Measurements from ENCODE around the gene TEKT5. TPM values are rescaled to one million over a fixed set of nuclear protein-coding genes. Genes with fewer than 3 reads are reported as not detected.

TEKT5 gene
- total RNA-seq, 8 experiments from 2014 or later: 0.22 to 1.1 (median 0.69) TPM; not detected in 4

DNA sequence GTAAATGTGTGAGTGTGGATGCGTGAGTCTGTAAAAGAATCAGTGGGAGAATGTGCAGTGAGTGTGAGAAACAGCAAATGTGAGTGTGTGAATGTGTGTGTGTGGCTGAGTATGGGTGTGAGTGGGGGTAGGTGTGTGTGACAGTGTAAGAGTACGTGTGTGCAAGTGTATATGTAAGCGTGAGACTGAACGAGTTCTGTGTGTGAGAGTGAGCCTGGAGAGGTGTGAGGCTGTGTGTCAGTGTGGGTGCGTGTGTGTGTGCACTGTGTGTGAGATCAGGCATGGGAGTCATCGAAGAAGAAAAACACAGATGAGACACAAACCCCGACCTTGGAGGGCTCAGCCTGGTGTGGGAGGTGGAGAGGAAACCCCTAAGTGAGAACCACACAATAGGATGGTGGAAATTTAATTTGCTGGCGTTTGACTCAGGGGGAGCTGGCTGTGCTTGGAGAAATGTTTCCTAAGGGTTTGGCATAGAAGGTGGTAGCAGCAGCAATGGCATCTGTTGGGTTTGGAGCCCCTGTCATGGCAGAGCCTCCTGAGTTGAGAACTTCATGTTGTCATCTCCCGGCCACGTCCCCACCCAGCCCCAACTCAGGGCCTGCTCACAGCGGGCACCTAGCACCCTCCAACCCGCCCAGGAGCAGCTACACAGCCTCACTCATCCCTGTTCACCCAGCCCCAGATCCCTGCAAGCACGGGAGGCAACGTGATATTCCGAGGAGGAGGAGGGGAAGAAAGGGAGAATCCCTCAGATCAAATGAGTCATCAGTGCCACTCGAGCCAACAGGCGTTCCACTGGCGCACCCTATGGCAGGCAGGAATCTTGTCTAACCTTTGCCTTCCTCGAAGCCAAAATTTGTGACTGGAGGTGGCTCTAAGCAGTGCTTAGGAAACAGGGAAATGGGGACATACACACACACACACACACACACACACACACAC lies 34.6 kb upstream of the TEKT5 start:
- 60 to 96% (median 83%) methylated on average over 1 to 10 of the region's 19 CpGs; no CpG with 5 or more reads in 1 of the 10 experiments for WGBS, 10 experiments
- Histone ChIP-seq H3K4me1 (replicated peaks in 1 of 2) (peaks cover 0 to 8% of the 10 kb centered on the region in 2 donors), H3K4me3 (no peak overlapping the region), H3K27ac (no peak overlapping the region)
- peak in 4 of 8 experiments; percentile 50 to 90 (median 79) for ATAC-seq (replicated peaks in 6 of 8)
- in situ Hi-C loops (cut with MboI; ENCODE audit: low pct_unique_long_range_greater_than_20kb in 2 of 9, low sequenced_read_pairs in 9 of 9, unreplicated experiment in 9 of 9): loop anchor here in 8 of 9 experiments (10.0 to 25.0 kb wide), 4 partner anchors 205 to 1567 kb away; no protein-coding TSS in a partner anchor

DNA sequence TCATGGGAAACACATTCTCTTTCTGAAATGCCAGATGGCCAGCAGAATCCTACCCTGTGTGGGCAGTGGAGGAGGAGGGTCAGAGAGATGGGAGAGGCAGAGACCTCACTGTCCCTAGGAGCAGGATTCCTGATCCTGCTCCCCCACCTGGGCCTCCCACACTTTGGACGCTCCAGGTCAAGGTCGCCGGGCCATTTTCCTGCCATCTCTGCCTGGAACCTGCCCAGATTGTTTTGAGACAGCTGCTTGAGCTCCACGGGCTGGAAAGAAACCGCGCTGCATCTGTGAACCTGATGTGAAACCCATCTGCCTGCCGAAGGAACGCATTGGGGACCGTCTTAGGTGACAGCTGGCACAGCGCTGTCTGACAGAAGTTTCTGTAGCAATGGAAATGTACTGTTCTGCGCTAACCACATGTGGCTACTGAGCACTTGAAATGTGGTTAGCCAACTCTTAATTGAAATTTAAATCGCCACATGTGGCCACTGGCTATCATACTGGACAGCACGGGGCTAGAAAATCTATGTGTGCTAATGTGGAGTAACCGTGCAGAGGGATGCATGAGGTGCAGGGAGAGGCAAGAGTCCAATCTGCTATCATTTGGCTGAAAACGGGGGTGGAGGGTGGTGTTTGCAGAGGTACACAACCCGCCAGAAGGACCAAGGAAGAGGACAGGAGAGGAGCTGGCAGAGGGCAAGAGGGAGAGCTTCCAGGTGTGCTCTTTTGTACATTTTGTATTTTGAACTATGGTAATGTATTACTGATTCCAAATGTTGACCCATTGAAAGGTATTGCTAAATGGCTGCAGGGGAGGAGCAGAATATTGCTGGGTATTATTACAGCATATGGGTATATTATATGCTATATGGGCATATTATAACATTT lies 33.5 kb upstream of the TEKT5 start:
- peak; percentile 35 to 84 (median 54) for ATAC-seq (replicated peaks in 6 of 8)
- 0 to 86% (median 63%) methylated on average over 1 to 9 of the region's 16 CpGs; no CpG with 5 or more reads in 1 of the 10 experiments for WGBS, 10 experiments
- no peak overlapping the region for H3K27ac ChIP-seq
- H3K4me3 ChIP-seq: no peak overlapping the region
- in situ Hi-C loops (cut with MboI; ENCODE audit: low pct_unique_long_range_greater_than_20kb in 2 of 9, low sequenced_read_pairs in 9 of 9, unreplicated experiment in 9 of 9): loop anchor here in 1 of 9 experiments (25.0 kb wide), 1 partner anchor 1566 kb away; no protein-coding TSS in a partner anchor
- peaks cover 0 to 8% of the 10 kb centered on the region in 2 donors for H3K4me1 ChIP-seq (replicated peaks in 1 of 2)

DNA sequence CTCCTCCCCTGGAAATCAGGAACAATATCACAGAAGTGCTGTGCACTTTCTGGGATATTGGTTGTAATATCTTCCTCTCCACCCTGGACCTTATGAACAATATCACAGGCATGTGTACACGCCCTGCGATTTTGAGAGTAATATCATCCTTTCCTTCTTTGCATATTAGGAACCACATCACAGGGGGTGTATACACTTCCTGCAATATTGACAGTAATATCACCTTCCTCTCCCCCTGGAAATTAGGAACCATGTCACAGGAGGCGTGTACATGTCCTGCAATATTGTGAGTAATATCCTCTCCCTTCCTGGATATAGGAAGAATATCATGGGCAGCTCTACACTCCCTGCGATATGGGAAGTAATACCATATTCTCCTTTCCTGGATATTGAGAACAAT lies 14.2 kb upstream of the TEKT5 start:
- in situ Hi-C loops (cut with MboI; ENCODE audit: low pct_unique_long_range_greater_than_20kb in 2 of 9, low sequenced_read_pairs in 9 of 9, unreplicated experiment in 9 of 9): no loop called here
- WGBS, 10 experiments: 0 to 80% (median 60%) methylated on average over 1 to 3 of the region's 4 CpGs; no CpG with 5 or more reads in 3 of the 10 experiments
- ATAC-seq (replicated peaks in 6 of 8): peak in 1 of 8 experiments; percentile 38
- H3K4me1 ChIP-seq (replicated peaks in 1 of 2): no peaks in the 10 kb centered on the region
- H3K4me3 ChIP-seq: no peak overlapping the region
- no peak overlapping the region for H3K27ac ChIP-seq

DNA sequence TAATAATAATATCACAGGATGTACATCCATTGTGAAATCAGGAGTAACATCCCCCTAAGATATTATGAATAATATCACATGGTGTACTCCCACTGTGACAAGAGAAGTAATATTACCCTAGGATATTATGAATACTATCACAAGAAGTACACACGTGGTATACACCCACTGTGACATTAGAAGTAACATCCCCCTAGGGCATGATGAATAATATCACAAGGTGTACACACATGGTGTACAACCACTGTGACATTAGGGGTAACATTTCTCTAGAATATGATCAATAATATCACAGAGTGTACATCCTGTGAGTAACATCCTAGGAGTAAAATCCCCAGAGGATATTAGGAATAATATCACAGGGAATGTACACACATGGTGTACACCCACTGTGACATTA lies 5.0 kb upstream of the TEKT5 start:
- in situ Hi-C loops (cut with MboI; ENCODE audit: low pct_unique_long_range_greater_than_20kb in 2 of 9, low sequenced_read_pairs in 9 of 9, unreplicated experiment in 9 of 9): no loop called here
- ATAC-seq (replicated peaks in 6 of 8): no peak
- WGBS, 10 experiments: 0 to 100% (median 80%) methylated on average over 1 of the region's 1 CpG; no CpG with 5 or more reads in 5 of the 10 experiments
- Histone ChIP-seq H3K27ac (no peak overlapping the region), H3K4me1 (replicated peaks in 1 of 2) (no peaks in the 10 kb centered on the region), H3K4me3 (no peak overlapping the region)

DNA sequence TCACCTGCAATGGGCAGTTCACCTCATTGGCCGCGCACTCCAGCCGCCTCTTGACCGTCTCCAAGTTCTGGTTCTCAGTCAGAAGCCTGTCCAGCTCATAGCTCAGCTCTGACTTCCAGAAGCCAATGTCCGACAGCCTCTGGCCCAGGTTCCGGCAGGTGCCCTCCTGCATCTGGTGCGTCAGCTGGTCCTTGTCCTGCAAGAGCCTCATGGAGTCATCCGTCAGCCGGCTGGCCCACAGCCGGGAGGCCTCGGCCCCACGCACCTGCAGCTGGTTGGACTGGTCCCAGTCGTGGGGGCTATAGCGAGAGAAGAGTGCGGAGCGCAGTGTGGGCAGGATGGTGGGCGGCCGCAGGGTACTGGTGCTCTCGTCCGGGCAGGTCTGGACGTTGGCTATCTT lies 424 bp downstream of the TEKT5 start:
- WGBS, 10 experiments: 78 to 100% (median 97%) methylated on average over 1 to 13 of the region's 21 CpGs; no CpG with 5 or more reads in 3 of the 10 experiments

DNA sequence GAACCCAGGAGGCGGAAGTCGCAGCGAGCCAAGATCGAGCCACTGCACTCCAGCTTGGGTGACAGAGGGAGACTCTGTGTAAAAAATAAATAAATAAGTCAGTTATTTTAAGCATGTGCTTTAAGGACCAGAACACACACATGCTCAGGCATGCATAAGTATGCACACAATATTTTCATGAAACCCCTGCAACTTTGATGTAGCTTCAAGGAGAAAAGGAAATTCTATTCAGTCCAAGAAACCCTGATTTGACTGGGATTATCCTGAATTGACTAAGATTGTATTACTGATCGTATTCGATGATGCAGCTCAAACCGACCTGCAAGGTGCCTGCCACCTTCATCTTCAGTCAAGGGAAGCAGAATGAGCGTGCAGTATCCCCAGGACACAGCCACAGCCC lies 841 bp downstream of the TEKT5 start:
- H3K4me1 ChIP-seq (replicated peaks in 1 of 2): no peaks in the 10 kb centered on the region
- H3K4me3 ChIP-seq: no peak overlapping the region
- H3K27ac ChIP-seq: no peak overlapping the region
- ATAC-seq (replicated peaks in 6 of 8): no peak
- in situ Hi-C loops (cut with MboI; ENCODE audit: low pct_unique_long_range_greater_than_20kb in 2 of 9, low sequenced_read_pairs in 9 of 9, unreplicated experiment in 9 of 9): no loop called here
- WGBS, 10 experiments: 20 to 100% (median 94%) methylated on average over 2 to 8 of the region's 8 CpGs; no CpG with 5 or more reads in 3 of the 10 experiments

More for the DNA sequence above, 424 bp downstream of the TEKT5 start:
- Histone ChIP-seq H3K4me3 (no peak overlapping the region), H3K27ac (no peak overlapping the region), H3K4me1 (replicated peaks in 1 of 2) (no peaks in the 10 kb centered on the region)
- in situ Hi-C loops (cut with MboI; ENCODE audit: low pct_unique_long_range_greater_than_20kb in 2 of 9, low sequenced_read_pairs in 9 of 9, unreplicated experiment in 9 of 9): no loop called here
- ATAC-seq (replicated peaks in 6 of 8): no peak

DNA sequence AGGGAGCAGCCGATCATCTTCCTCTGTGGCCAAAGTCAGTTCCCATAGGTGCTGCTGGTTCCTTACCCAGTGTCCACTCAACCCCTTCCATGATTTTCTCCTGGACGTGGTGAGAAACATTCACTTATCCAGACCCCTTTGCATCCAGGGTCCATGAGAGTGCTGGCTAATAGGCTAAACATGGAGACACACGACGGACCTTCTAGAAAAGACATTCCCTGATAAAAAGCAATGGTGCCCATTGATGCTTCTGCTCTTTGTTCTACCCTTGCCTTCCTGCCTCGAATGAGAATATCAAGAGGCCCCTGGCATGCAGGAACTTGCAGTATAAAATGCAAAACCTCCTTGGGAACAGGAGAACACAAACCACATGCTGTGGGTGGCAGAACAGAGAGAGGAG lies 2.3 kb downstream of the TEKT5 start:
- no peaks in the 10 kb centered on the region for H3K4me1 ChIP-seq (replicated peaks in 1 of 2)
- ATAC-seq (replicated peaks in 6 of 8): no peak
- no peak overlapping the region for H3K4me3 ChIP-seq
- in situ Hi-C loops (cut with MboI; ENCODE audit: low pct_unique_long_range_greater_than_20kb in 2 of 9, low sequenced_read_pairs in 9 of 9, unreplicated experiment in 9 of 9): no loop called here
- H3K27ac ChIP-seq: no peak overlapping the region
- WGBS, 10 experiments: 0 to 90% (median 73%) methylated on average over 1 to 5 of the region's 5 CpGs; no CpG with 5 or more reads in 3 of the 10 experiments

DNA sequence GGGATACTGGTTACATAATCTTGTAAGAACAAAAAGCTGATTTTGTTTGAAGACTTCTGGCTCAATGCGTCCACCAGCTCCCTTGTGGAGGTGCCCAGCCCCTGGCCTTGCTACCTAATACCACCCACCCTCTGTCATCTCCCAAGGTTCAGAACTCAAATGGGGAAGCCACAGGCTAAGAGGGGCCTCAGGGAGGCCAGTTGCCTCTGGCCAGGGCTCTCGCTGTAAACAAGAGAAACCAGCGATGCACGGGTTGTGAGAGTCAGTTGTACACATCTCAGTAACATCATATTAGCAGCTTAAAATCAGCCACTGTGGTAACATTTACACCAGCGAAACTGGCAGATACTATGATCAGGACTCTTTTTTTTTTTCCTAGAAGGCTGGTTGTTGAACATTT lies 6.0 kb downstream of the TEKT5 start:
- in situ Hi-C loops (cut with MboI; ENCODE audit: low pct_unique_long_range_greater_than_20kb in 2 of 9, low sequenced_read_pairs in 9 of 9, unreplicated experiment in 9 of 9): no loop called here
- Histone ChIP-seq H3K4me1 (replicated peaks in 1 of 2) (no peaks in the 10 kb centered on the region), H3K4me3 (no peak overlapping the region), H3K27ac (no peak overlapping the region)
- 58 to 92% (median 73%) methylated on average over 1 to 5 of the region's 5 CpGs; no CpG with 5 or more reads in 5 of the 10 experiments for WGBS, 10 experiments
- no peak for ATAC-seq (replicated peaks in 6 of 8)

DNA sequence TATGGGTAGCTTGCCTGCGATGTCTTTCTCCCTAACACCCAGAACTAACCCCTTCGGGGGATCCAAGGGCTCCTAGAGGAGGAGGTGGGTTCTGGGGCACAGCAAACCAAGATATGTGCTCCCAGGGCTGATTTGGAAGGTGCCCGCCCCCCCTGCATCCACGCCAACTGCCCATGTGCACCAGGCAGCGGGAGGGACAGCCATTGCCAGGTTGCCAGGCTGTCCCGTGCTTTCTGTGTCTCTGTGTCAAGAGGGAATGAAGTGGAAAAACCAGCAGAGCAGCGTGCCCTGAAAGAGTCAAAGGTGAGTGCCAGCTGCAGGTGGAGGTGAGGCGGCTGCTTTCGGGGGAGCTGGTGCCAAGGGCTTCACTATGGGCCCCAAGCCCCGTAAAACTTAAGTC lies 6.4 kb downstream of the TEKT5 start:
- in situ Hi-C loops (cut with MboI; ENCODE audit: low pct_unique_long_range_greater_than_20kb in 2 of 9, low sequenced_read_pairs in 9 of 9, unreplicated experiment in 9 of 9): no loop called here
- no peak for ATAC-seq (replicated peaks in 6 of 8)
- Histone ChIP-seq H3K4me1 (replicated peaks in 1 of 2) (no peaks in the 10 kb centered on the region), H3K4me3 (no peak overlapping the region), H3K27ac (no peak overlapping the region)
- WGBS, 10 experiments: 46 to 100% (median 68%) methylated on average over 1 to 4 of the region's 10 CpGs; no CpG with 5 or more reads in 4 of the 10 experiments

DNA sequence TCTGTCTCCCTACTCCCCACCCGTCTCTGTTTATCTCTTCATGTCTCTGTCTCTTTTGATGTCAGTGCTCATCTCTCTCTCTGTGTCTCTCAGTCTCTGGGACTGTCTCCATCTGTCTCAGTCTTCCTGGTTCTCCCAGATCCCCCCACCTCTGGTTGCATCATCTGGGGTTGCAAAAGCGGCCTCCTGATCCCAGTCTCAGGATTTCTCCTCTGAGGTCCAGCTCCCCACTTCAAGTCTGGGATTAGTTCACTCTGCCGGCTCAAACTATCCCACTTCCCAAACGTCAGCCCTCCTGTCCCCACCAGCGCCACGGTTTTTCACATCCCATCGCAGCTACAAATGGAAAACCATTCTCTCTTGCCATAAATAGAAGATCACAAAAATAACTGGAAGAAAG lies 9.0 kb downstream of the TEKT5 start:
- 17 to 95% (median 80%) methylated on average over 1 to 7 of the region's 7 CpGs; no CpG with 5 or more reads in 2 of the 10 experiments for WGBS, 10 experiments
- in situ Hi-C loops (cut with MboI; ENCODE audit: low pct_unique_long_range_greater_than_20kb in 2 of 9, low sequenced_read_pairs in 9 of 9, unreplicated experiment in 9 of 9): no loop called here
- H3K4me1 ChIP-seq (replicated peaks in 1 of 2): no peaks in the 10 kb centered on the region
- ATAC-seq (replicated peaks in 6 of 8): no peak
- no peak overlapping the region for H3K27ac ChIP-seq
- H3K4me3 ChIP-seq: no peak overlapping the region

DNA sequence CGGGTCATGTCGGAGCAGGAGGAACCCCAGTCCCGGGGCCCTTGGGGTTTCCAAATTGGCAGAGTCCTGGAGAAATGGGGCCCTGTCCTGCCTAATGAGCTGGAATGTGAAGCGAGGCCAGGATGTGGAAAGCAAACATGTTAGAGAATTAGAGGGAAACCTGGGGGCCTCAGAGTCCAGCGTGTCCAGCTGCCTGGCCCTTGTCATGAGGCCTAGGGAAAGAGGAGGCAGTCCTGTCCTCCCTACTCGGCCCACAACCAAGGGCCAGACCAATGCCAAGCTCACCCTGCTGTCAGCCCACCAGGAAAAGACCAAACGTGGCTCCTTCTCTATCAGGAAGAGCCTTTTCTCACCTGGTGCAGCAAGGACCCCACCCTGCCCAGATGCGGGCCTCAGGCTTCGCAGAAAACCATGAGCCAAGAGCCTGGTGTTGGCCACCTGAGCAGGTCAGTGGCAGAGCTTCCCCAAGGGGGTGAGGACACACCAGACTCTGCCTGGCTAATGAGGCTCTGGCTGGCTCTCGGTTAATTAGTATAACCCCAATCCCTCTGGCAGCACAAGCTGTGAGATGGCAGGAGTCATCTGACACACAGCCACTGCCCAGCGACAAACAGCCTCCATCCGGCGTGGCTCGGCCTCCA lies 10.1 kb downstream of the TEKT5 start:
- Histone ChIP-seq H3K4me1 (replicated peaks in 1 of 2) (no peaks in the 10 kb centered on the region), H3K4me3 (no peak overlapping the region), H3K27ac (no peak overlapping the region)
- in situ Hi-C loops (cut with MboI; ENCODE audit: low pct_unique_long_range_greater_than_20kb in 2 of 9, low sequenced_read_pairs in 9 of 9, unreplicated experiment in 9 of 9): no loop called here
- 20 to 100% (median 79%) methylated on average over 1 to 8 of the region's 14 CpGs; no CpG with 5 or more reads in 1 of the 10 experiments for WGBS, 10 experiments
- ATAC-seq (replicated peaks in 6 of 8): no peak

DNA sequence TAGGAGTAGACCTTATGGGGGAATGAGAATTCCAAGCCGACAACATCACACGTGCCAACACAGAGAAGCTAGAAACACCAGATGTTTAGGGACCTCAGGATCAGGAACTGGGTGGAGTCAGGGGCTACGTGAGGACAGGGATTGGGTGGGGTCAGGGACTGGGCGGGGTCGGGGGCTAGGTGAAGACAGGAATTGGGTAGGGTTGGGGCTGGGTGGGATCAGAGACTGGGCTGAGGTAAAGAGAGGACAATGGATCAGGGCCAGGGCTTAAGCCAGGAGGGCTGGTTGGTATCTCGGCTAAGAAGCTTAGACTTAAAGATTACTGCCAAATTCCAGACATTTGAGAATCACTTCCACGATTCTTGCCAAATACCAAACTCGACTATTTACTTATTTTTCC lies 11.6 kb downstream of the TEKT5 start:
- peak in 1 of 8 experiments; percentile 45 for ATAC-seq (replicated peaks in 6 of 8)
- WGBS, 10 experiments: 10 to 100% (median 73%) methylated on average over 1 to 3 of the region's 8 CpGs; no CpG with 5 or more reads in 1 of the 10 experiments

More for the DNA sequence above, 11.6 kb downstream of the TEKT5 start:
- H3K4me3 ChIP-seq: no peak overlapping the region
- in situ Hi-C loops (cut with MboI; ENCODE audit: low pct_unique_long_range_greater_than_20kb in 2 of 9, low sequenced_read_pairs in 9 of 9, unreplicated experiment in 9 of 9): no loop called here
- peaks cover 9 to 10% of the 10 kb centered on the region in 2 donors for H3K4me1 ChIP-seq (replicated peaks in 1 of 2)
- no peak overlapping the region for H3K27ac ChIP-seq
